AG09319 (cell line): ENCODE measurements around the gene ARNT2.
"Not testable (repeated sequence)": the region's sequence is repeated elsewhere in the genome, so short reads cannot be mapped to it uniquely, and the experiment has no call there.

Experiments
- DNase-seq: peaks from one replicate; pipeline ENCODE4 v3.0.0-alpha.2; 2010; ENCODE audit warnings: low read depth; ENCODE audit errors: extremely low read depth
- TF ChIP-seq, protein P1 (sequence below): IDR thresholded peaks from 2 replicates; pipeline ENCODE4 v1.5.1; 2011; ENCODE audit warnings: low read depth, mild to moderate bottlenecking, inconsistent platforms, low read length, moderate library complexity

ARNT2 gene

DNA sequence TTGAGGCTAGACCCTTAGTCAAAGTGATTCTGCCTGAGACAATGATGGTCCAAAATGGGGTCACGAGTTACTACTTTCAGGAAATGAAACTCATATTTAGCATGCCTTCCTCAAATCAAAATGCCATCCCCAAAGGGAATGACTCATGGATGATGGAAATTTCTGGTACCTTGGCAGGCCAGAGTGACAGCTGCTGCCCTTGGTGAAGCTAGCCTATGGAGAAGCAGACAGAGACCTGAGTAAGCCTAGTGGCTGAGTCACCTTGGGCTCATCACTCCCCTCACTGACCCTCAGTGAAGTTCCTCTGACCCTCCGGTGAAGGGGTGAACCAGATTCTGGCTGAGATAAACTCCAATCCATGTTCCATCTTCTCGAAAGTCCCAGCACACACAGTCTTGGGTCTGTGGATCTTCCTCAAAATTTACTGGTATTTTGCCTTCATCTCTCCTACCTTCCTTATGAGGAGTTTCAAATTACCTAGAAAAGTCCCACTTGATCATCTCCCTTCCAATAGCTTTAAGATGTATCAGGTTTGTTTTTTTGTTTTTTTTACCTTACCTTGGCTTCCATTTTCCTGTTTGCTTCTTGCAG, 236.4 kb downstream of the ARNT2 start:
- TF ChIP-seq, protein P1, sequence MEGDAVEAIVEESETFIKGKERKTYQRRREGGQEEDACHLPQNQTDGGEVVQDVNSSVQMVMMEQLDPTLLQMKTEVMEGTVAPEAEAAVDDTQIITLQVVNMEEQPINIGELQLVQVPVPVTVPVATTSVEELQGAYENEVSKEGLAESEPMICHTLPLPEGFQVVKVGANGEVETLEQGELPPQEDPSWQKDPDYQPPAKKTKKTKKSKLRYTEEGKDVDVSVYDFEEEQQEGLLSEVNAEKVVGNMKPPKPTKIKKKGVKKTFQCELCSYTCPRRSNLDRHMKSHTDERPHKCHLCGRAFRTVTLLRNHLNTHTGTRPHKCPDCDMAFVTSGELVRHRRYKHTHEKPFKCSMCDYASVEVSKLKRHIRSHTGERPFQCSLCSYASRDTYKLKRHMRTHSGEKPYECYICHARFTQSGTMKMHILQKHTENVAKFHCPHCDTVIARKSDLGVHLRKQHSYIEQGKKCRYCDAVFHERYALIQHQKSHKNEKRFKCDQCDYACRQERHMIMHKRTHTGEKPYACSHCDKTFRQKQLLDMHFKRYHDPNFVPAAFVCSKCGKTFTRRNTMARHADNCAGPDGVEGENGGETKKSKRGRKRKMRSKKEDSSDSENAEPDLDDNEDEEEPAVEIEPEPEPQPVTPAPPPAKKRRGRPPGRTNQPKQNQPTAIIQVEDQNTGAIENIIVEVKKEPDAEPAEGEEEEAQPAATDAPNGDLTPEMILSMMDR: no peak
- no peak for DNase-seq

DNA sequence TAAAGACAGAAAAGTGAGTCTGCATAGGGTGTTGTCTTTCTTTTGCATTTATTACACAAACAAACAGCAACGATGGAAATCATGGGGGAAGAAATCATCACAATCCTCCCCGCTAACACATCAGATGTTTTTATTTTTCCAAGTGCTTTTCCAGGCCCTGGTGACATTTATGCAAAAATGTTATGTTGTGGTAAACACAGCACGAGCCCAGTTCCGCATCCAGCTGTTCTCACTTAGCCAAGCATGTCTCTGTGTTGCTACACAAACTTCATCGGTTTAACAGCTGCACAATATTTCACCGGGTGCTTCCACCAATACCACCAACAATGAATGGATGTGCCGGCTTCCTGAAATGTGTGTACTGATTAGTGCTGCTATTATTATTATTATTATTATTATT, 237.2 kb downstream of the ARNT2 start:
- DNase-seq: peak; percentile 16
- TF ChIP-seq, protein P1: no peak

DNA sequence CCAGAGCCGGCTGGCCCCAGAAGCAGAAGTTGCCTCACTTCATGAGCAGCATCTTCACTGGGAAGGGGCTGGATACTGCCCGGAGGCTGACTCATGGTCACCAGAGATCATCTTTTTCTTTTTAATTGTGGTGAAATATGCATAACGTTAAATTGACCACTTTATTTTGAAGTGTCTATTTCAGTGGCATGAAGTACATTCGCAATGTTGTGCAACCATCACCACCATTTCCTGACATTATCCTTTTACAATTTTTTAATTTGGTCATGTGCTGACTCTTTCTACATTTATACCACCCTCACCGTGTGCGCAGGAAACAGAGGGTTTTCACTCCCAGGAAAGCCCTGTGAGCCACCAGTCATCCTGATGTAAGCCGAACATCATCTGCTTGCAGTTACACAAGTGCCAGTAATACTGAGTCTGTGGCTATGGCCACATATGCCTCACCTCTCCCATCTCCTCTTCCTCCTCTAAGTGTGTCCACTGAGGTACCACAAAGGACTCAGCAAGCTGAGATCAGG, 239.3 kb downstream of the ARNT2 start:
- peak; percentile 52 for DNase-seq

DNA sequence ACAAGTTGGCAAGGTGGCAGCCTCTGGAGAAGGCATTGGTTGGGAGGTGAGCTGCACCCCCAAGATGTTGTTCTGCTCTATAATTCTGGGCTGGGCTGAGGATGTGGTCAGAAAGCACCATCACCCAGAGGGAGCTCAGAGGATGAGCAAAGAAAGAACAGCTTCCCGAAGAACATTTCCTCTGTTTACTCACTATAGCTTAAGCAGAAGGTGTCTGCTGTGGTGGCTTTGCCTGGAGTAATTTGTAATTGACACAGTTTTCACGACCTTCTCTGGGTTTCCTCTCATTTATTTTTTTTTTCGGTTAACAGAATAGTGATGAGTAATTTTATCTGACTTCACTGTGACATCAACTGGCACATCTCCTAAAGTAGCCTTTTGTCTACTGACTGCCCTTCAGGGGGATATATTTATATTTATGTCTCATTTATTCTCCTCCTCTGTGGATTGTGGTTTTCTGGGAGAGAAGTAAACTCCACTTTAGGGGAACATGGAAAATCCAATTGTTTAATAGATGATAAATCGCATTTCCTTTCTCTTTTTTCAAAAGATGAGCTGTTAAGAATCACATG, 241.4 kb downstream of the ARNT2 start:
- TF ChIP-seq, protein P1: no peak

More for the DNA sequence above, 239.3 kb downstream of the ARNT2 start:
- TF ChIP-seq, protein P1: no peak

DNA sequence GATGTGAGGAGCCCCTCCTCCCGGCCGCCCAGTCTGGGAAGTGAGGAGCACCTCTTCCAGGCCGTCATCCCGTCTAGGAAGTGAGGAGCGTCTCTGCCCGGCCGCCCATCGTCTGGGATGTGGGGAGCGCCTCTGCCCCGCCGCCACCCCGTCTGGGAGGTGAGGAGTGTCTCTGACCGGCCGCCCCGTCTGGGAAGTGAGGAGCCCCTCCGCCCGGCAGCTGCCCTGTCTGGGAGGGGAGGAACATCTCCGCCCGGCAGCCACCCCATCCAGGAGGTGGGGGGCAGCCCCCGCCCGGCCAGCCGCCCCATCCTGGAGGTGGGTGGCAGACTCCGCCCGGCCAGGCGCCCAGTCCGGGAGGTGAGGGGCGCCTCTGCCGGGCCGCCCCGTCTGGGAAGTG, 243.2 kb downstream of the ARNT2 start:
- DNase-seq: not testable (repeated sequence)

More for the DNA sequence above, 241.4 kb downstream of the ARNT2 start:
- no peak for DNase-seq
